HTERT RPE-1 (cell line): Measurements from ENCODE around the gene TMPRSS13.
"Not testable (repeated sequence)": the region's sequence is repeated elsewhere in the genome, so short reads cannot be mapped to it uniquely, and the experiment has no call there.

Experiments
- in situ Hi-C: fragments of 300-500 bp; cut with MboI; formaldehyde crosslinking; loops from 4 replicates; pipeline ENCODE4 v1.14.3; 2020; ENCODE audit warnings: low sequenced_read_pairs

The TMPRSS13 gene

GRCh38 chr11:117929142-117929915 lies at the start of gene TMPRSS13:
Gene TMPRSS13, minus strand, starts transcription at chr11:117929402. Its CDS starts 95 bp downstream, at chr11:117929307.
- in situ Hi-C loops: no loop called here

- in situ Hi-C loops: no loop called here
Observed at GRCh38 chr11:117978991-117979390, 49.8 kb upstream of the TMPRSS13 start.

- in situ Hi-C loops: not testable (repeated sequence)
Observed at GRCh38 chr11:117978291-117978910, 49.2 kb upstream of the TMPRSS13 start.

- in situ Hi-C loops: not testable (repeated sequence)
Observed at GRCh38 chr11:117977612-117978264, 48.5 kb upstream of the TMPRSS13 start.

GRCh38 chr11:117977029-117977428 lies 47.8 kb upstream of the TMPRSS13 start:
- in situ Hi-C loops: no loop called here

GRCh38 chr11:117976445-117976844 lies 47.2 kb upstream of the TMPRSS13 start:
- in situ Hi-C loops: no loop called here

- in situ Hi-C loops: no loop called here
Observed at GRCh38 chr11:117973503-117973860, 44.3 kb upstream of the TMPRSS13 start.

- in situ Hi-C loops: no loop called here
Observed at GRCh38 chr11:117972629-117973502, 43.7 kb upstream of the TMPRSS13 start.

- in situ Hi-C loops: no loop called here
Observed at GRCh38 chr11:117972044-117972443, 42.8 kb upstream of the TMPRSS13 start.

GRCh38 chr11:117970400-117971024 lies 41.3 kb upstream of the TMPRSS13 start:
- in situ Hi-C loops: no loop called here

GRCh38 chr11:117969160-117969991 lies 40.2 kb upstream of the TMPRSS13 start:
- in situ Hi-C loops: no loop called here

GRCh38 chr11:117966908-117967307 lies 37.7 kb upstream of the TMPRSS13 start:
- in situ Hi-C loops: no loop called here

- in situ Hi-C loops: no loop called here
Observed at GRCh38 chr11:117962826-117963225, 33.6 kb upstream of the TMPRSS13 start.

- in situ Hi-C loops: no loop called here
Observed at GRCh38 chr11:117961896-117962295, 32.7 kb upstream of the TMPRSS13 start.

GRCh38 chr11:117960406-117960805 lies 31.2 kb upstream of the TMPRSS13 start:
- in situ Hi-C loops: no loop called here

- in situ Hi-C loops: no loop called here
Observed at GRCh38 chr11:117959438-117960149, 30.4 kb upstream of the TMPRSS13 start.

- in situ Hi-C loops: no loop called here
Observed at GRCh38 chr11:117958949-117959348, 29.7 kb upstream of the TMPRSS13 start.

- in situ Hi-C loops: no loop called here
Observed at GRCh38 chr11:117953024-117953671, 23.9 kb upstream of the TMPRSS13 start.
